ENCODE measurements around the gene APP.

The APP gene

GRCh38 chr21:26170471-26171257 lies at the start of gene APP:
APP (minus strand) TSS chr21:26170770; CDS start chr21:26170620, 150 bp downstream.
- DNase-seq = peak; percentile 76

- DNase-seq = no peak
Measured at GRCh38 chr21:26212220-26212619, 41.6 kb upstream of the APP start.

DNA sequence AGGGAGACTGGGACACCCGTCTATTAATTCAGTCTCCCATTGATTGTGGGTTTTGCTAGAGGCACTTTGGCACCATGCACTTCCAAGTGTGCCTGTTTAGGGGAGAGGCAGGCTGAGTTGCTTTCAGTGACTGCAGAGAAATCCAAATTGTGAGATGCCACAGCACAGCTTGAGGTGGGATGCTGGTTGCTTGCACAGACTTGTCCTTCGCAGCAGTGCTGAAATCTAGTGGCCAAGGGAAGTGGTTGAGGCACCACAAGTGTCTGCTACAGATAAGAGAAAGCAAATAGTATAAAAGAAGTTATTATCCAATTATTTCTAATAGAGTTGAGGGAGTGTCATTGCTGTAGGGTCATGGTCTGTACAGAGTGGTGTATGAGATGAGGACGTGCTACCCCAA lies 40.0 kb upstream of the APP start:
- DNase-seq = no peak

GRCh38 chr21:26207021-26207420 lies 36.5 kb upstream of the APP start:
- DNase-seq = no peak

GRCh38 chr21:26199456-26199855 lies 28.9 kb upstream of the APP start:
- no peak for DNase-seq

- no peak for DNase-seq
Measured at GRCh38 chr21:26195708-26196107, 25.1 kb upstream of the APP start.

DNA sequence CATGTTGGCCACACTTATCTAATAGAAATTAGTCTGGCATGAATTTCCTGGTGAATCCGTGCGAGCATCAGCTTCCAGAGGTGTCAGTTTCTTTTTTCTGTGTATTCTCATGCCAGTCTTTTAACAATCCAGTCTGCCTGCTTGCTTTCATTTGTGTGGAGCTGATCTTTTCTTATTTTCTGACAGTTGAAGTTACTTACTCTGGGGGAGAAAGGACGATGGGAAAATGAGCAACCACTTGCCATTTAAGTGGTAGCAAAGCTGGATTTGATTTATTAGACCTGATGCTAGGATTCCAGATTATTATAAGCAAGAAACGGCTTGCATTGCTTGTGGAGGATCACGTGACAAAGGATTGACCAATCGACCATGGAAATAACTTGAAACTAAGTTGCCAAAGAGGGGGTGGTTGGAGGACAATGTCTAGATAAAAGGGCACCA lies 24.3 kb upstream of the APP start:
- no peak for DNase-seq

DNA sequence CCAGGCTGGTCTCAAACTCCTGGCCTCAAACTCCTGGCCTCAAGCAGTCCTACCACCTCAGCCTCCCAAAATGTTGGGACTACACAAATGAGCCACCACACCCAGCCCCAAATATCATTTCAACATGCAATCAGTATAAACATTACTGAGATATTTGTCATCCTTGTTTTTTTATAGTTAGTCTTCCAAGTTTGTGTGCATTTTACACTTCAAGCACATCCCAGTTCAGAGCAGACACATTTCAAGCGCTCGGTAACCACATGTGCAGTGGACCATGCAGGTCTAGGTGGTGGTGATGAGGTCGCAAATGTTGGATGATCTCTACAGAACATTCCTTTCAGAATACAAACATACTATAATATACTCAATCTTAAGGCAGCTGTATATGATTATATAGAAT lies 23.8 kb upstream of the APP start:
- no peak for DNase-seq

DNA sequence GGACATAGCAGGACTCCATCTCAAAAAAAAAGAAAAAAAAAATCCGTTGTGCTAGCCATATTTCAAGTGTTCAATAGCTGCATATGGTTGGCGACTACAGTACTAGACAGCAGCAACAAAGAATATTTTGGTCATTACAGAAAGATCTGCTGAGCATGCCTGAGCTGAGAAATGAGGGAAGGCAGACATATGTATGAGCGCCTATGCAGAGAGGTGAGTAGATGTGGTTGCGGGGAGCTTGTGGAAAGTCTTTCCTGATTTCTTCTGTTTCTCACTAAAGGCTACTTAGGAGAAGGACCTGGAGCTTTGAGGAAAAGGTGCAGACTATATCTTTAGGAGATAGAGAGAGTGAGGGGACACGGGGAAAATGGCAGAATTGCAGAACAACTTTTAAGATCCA lies 21.0 kb upstream of the APP start:
- DNase-seq = no peak

- no peak for DNase-seq
Measured at GRCh38 chr21:26188422-26188821, 17.9 kb upstream of the APP start.

GRCh38 chr21:26185446-26185845 lies 14.9 kb upstream of the APP start:
- no peak for DNase-seq

GRCh38 chr21:26185021-26185420 lies 14.5 kb upstream of the APP start:
- DNase-seq = no peak

DNA sequence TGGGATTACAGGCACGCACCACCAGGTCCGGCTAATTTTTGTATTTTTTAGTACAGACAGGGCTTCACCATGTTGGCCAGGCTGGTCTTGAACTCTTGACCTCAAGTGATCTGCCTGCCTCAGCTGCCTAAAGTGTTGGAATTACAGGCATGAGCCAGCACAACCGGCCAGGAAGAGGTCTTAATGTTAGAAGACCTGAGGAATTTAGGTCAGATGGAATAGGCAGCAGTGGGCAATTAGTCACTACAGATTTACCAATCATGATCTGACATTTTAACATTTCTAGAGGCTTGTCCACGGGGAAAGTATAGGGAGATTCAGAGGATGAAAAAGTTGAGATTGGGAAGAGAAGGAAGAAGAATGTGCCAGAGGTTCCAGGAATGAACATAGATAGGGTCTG lies 8.9 kb upstream of the APP start:
- DNase-seq = no peak

DNA sequence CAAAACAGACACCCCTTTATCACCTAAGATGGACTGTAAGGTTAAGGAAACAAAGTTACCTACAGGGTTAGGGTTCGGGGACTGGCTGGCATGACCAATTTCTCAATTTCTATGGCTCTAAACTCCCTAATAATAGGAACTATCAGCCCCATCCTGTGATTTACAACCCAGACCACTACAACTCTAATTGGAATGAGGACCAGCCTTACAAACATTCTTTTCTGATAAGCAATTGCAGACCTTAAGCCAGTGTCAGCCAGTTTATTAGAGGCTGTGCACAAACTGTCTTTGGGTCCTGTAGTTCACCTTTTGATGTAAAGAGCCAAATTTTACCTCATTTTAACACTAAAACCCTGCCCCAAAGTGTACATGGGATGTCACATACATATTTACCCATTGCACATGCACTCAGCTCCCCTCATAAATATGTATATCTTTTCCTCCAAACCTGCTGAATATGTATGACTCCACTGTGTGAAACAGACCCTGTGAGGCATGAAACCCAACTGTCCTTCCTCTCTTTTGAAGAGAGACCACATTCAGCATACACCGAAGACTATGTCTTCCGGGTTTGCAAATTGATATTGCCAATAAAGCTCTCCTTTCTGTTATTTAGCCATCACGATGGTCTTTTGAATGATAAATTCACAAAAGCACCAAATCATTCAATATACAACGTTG lies 7.3 kb upstream of the APP start:
- no peak for DNase-seq

- DNase-seq = no peak
Measured at GRCh38 chr21:26177187-26177586, 6.6 kb upstream of the APP start.

GRCh38 chr21:26171258-26172100 lies 909 bp upstream of the APP start:
- no peak for DNase-seq

GRCh38 chr21:26169611-26170470 lies 729 bp downstream of the APP start:
- DNase-seq = peak; percentile 71

DNA sequence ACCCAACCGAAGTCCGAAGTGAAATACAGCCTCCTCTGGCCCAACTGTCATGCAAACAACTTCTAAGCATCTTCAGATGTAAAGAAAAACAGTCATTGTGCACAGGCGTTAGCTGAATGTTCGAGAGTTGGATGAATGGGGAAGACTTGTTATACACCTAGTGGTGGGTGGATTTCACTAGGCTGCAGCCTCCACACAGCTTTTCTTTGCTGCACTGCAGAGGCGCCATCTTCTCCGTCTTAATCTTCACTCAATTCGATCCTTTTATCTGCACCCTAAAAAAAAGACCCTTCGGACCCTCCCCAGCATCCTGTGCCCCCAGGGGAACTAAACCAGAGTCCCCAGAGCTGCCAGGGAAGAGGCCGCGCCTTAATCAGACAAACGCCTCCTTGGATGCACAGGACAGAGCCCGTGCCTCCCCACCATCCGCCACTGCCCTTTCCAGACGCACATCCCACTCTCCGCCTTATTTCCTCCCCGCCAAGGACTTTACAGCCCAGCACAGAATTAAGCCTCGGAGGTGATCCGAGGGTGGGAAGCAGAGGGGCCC lies 1.4 kb downstream of the APP start:
- peak; percentile 78 for DNase-seq

DNA sequence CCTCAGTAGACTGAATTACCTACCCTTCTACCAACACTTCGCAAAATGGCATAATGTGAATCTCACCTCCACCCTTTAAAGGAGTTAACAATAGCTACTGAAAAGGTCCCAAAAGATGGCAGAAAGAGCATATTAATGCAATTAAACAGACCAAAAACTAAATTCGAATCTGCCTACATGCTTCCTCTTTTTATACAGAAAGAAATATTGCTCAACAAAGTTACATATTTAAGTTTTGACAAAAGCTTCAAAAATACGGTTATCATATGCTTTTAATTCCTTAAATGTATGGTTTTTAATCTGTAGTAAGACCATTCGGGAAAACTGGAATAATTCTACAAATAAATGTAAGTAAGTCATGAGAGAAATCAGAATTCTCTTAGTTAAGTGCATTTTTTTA lies 2.2 kb downstream of the APP start:
- DNase-seq = no peak

DNA sequence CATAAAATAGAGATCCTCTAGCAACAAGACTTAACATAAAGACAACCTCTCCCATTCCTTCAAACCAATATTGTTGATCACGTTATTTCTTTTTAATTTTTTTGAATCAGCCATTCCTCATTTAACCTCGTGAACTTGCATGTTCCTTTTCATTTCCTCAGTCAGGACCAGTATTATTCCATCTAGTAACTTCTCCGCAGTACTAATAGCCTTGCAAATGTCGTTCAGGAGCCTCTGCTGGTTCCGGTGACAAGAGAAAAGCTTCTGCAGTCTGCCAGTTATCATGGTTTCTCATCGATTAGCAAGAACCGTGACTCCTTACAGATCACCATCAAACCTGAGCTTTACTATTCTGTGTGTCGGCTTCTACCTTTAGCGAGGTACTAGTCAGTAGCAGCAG lies 3.0 kb downstream of the APP start:
- DNase-seq = no peak

DNA sequence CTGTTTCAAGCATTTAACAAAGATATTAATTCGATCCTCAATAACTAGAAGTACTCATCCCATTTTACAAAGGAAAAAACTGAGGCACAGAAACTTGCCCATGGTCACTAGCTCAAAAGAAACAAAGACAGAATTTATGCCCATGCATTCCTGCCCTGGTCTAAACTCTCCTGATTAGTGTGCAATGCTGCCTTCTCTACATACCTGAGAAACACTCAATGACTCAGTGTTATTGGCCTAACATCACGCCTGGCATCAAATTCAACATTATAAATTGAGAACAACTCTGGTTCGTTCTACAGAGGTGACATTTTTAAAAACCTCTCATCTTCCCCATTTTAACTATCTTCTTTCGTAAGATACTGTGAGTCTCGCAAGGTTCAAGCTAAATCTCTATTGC lies 5.2 kb downstream of the APP start:
- DNase-seq = no peak

DNA sequence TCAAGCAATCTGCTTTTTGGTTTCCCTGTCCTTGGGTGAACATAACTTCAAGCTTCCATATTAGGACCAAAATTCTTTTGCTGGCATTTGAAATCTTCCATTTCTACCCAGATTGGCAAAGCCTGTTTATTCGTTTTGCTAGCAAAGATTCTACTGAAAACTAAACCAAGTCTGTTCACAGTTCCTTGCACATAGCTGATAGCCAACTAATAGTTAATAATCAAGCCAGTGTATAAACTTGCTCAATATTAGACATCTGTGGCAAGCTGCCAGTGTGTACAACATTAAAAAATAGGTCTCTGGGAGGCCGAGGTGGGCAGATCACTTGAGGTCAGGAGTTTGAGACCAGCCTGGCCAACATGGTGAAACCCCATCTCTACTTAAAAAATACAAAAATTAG lies 6.3 kb downstream of the APP start:
- DNase-seq = no peak
